ENCODE results near the gene ITPR1.

ITPR1 gene

GRCh38 chr3:4771243-4771642 is 278.1 kb downstream of the ITPR1 start:
- 95 to 97% methylated on average over 5 of the region's 5 CpGs for WGBS, 2 experiments
- Histone ChIP-seq H3K27ac (ENCODE audit: insufficient read depth, low read depth, low read length, poor library complexity, severe bottlenecking) (no peak overlapping the region), H3K27me3 (ENCODE audit: control insufficient read depth, insufficient read depth, low read length, poor library complexity, severe bottlenecking) (no peaks in the 10 kb centered on the region), H3K9me3 (ENCODE audit: control insufficient read depth, low read length) (no peaks in the 10 kb centered on the region), H3K36me3 (ENCODE audit: control insufficient read depth, insufficient read depth, low read length) (no peaks in the 10 kb centered on the region), H3K4me1 (ENCODE audit: control insufficient read depth, insufficient read depth, low read length) (no peaks in the 10 kb centered on the region), H3K4me3 (ENCODE audit: insufficient read depth, low read depth, low read length) (no peak overlapping the region)

GRCh38 chr3:4772171-4772804 is 279.1 kb downstream of the ITPR1 start:
- Histone ChIP-seq H3K27me3 (ENCODE audit: control insufficient read depth, insufficient read depth, low read length, poor library complexity, severe bottlenecking) (no peaks in the 10 kb centered on the region), H3K36me3 (ENCODE audit: control insufficient read depth, insufficient read depth, low read length) (no peaks in the 10 kb centered on the region), H3K27ac (ENCODE audit: insufficient read depth, low read depth, low read length, poor library complexity, severe bottlenecking) (no peak overlapping the region), H3K9me3 (ENCODE audit: control insufficient read depth, low read length) (no peaks in the 10 kb centered on the region), H3K4me1 (ENCODE audit: control insufficient read depth, insufficient read depth, low read length) (no peaks in the 10 kb centered on the region), H3K4me3 (ENCODE audit: insufficient read depth, low read depth, low read length) (no peak overlapping the region)
- WGBS, 2 experiments = 87 to 90% methylated on average over 4 of the region's 4 CpGs

- H3K4me1 ChIP-seq (ENCODE audit: control insufficient read depth, insufficient read depth, low read length) = no peaks in the 10 kb centered on the region
- H3K27me3 ChIP-seq (ENCODE audit: control insufficient read depth, insufficient read depth, low read length, poor library complexity, severe bottlenecking) = no peaks in the 10 kb centered on the region
- H3K9me3 ChIP-seq (ENCODE audit: control insufficient read depth, low read length) = no peaks in the 10 kb centered on the region
- no peaks in the 10 kb centered on the region for H3K36me3 ChIP-seq (ENCODE audit: control insufficient read depth, insufficient read depth, low read length)
- no peak overlapping the region for H3K4me3 ChIP-seq (ENCODE audit: insufficient read depth, low read depth, low read length)
- 93 to 94% methylated on average over 9 of the region's 9 CpGs for WGBS, 2 experiments
- no peak overlapping the region for H3K27ac ChIP-seq (ENCODE audit: insufficient read depth, low read depth, low read length, poor library complexity, severe bottlenecking)
Observed at GRCh38 chr3:4772858-4773257, 279.7 kb downstream of the ITPR1 start.

- H3K36me3 ChIP-seq (ENCODE audit: control insufficient read depth, insufficient read depth, low read length) = no peaks in the 10 kb centered on the region
- no peak overlapping the region for H3K4me3 ChIP-seq (ENCODE audit: insufficient read depth, low read depth, low read length)
- WGBS, 2 experiments = 94 to 95% methylated on average over 2 of the region's 2 CpGs
- H3K27me3 ChIP-seq (ENCODE audit: control insufficient read depth, insufficient read depth, low read length, poor library complexity, severe bottlenecking) = no peaks in the 10 kb centered on the region
- no peaks in the 10 kb centered on the region for H3K9me3 ChIP-seq (ENCODE audit: control insufficient read depth, low read length)
- no peaks in the 10 kb centered on the region for H3K4me1 ChIP-seq (ENCODE audit: control insufficient read depth, insufficient read depth, low read length)
- no peak overlapping the region for H3K27ac ChIP-seq (ENCODE audit: insufficient read depth, low read depth, low read length, poor library complexity, severe bottlenecking)
Observed at GRCh38 chr3:4773583-4773982, 280.4 kb downstream of the ITPR1 start.

- no peaks in the 10 kb centered on the region for H3K36me3 ChIP-seq (ENCODE audit: control insufficient read depth, insufficient read depth, low read length)
- no peaks in the 10 kb centered on the region for H3K9me3 ChIP-seq (ENCODE audit: control insufficient read depth, low read length)
- H3K27ac ChIP-seq (ENCODE audit: insufficient read depth, low read depth, low read length, poor library complexity, severe bottlenecking) = no peak overlapping the region
- H3K4me3 ChIP-seq (ENCODE audit: insufficient read depth, low read depth, low read length) = no peak overlapping the region
- H3K27me3 ChIP-seq (ENCODE audit: control insufficient read depth, insufficient read depth, low read length, poor library complexity, severe bottlenecking) = no peaks in the 10 kb centered on the region
- no peaks in the 10 kb centered on the region for H3K4me1 ChIP-seq (ENCODE audit: control insufficient read depth, insufficient read depth, low read length)
- 92 to 97% methylated on average over 3 of the region's 3 CpGs for WGBS, 2 experiments
Observed at GRCh38 chr3:4774531-4774930, 281.4 kb downstream of the ITPR1 start.

- H3K36me3 ChIP-seq (ENCODE audit: control insufficient read depth, insufficient read depth, low read length) = no peaks in the 10 kb centered on the region
- no peak overlapping the region for H3K4me3 ChIP-seq (ENCODE audit: insufficient read depth, low read depth, low read length)
- 89 to 98% methylated on average over 4 of the region's 4 CpGs for WGBS, 2 experiments
- H3K4me1 ChIP-seq (ENCODE audit: control insufficient read depth, insufficient read depth, low read length) = no peaks in the 10 kb centered on the region
- no peaks in the 10 kb centered on the region for H3K27me3 ChIP-seq (ENCODE audit: control insufficient read depth, insufficient read depth, low read length, poor library complexity, severe bottlenecking)
- H3K9me3 ChIP-seq (ENCODE audit: control insufficient read depth, low read length) = no peaks in the 10 kb centered on the region
- H3K27ac ChIP-seq (ENCODE audit: insufficient read depth, low read depth, low read length, poor library complexity, severe bottlenecking) = no peak overlapping the region
Observed at GRCh38 chr3:4776399-4776979, 283.3 kb downstream of the ITPR1 start.

- Histone ChIP-seq H3K4me1 (ENCODE audit: control insufficient read depth, insufficient read depth, low read length) (no peaks in the 10 kb centered on the region), H3K36me3 (ENCODE audit: control insufficient read depth, insufficient read depth, low read length) (no peaks in the 10 kb centered on the region), H3K27ac (ENCODE audit: insufficient read depth, low read depth, low read length, poor library complexity, severe bottlenecking) (no peak overlapping the region), H3K9me3 (ENCODE audit: control insufficient read depth, low read length) (no peaks in the 10 kb centered on the region), H3K4me3 (ENCODE audit: insufficient read depth, low read depth, low read length) (no peak overlapping the region), H3K27me3 (ENCODE audit: control insufficient read depth, insufficient read depth, low read length, poor library complexity, severe bottlenecking) (no peaks in the 10 kb centered on the region)
- 94 to 96% methylated on average over 5 of the region's 5 CpGs for WGBS, 2 experiments
Observed at GRCh38 chr3:4776980-4777581, 283.9 kb downstream of the ITPR1 start.

GRCh38 chr3:4778119-4778518 is 285.0 kb downstream of the ITPR1 start:
- Histone ChIP-seq H3K27me3 (ENCODE audit: control insufficient read depth, insufficient read depth, low read length, poor library complexity, severe bottlenecking) (no peaks in the 10 kb centered on the region), H3K9me3 (ENCODE audit: control insufficient read depth, low read length) (no peaks in the 10 kb centered on the region), H3K36me3 (ENCODE audit: control insufficient read depth, insufficient read depth, low read length) (no peaks in the 10 kb centered on the region), H3K4me3 (ENCODE audit: insufficient read depth, low read depth, low read length) (no peak overlapping the region), H3K4me1 (ENCODE audit: control insufficient read depth, insufficient read depth, low read length) (no peaks in the 10 kb centered on the region), H3K27ac (ENCODE audit: insufficient read depth, low read depth, low read length, poor library complexity, severe bottlenecking) (no peak overlapping the region)
- WGBS, 2 experiments = 93 to 97% methylated on average over 2 of the region's 2 CpGs

GRCh38 chr3:4778740-4779139 is 285.6 kb downstream of the ITPR1 start:
- no peaks in the 10 kb centered on the region for H3K27me3 ChIP-seq (ENCODE audit: control insufficient read depth, insufficient read depth, low read length, poor library complexity, severe bottlenecking)
- no peaks in the 10 kb centered on the region for H3K36me3 ChIP-seq (ENCODE audit: control insufficient read depth, insufficient read depth, low read length)
- 89 to 94% methylated on average over 1 of the region's 1 CpG for WGBS, 2 experiments
- no peaks in the 10 kb centered on the region for H3K9me3 ChIP-seq (ENCODE audit: control insufficient read depth, low read length)
- no peaks in the 10 kb centered on the region for H3K4me1 ChIP-seq (ENCODE audit: control insufficient read depth, insufficient read depth, low read length)
- no peak overlapping the region for H3K27ac ChIP-seq (ENCODE audit: insufficient read depth, low read depth, low read length, poor library complexity, severe bottlenecking)
- H3K4me3 ChIP-seq (ENCODE audit: insufficient read depth, low read depth, low read length) = no peak overlapping the region

GRCh38 chr3:4780545-4780957 is 287.4 kb downstream of the ITPR1 start:
- H3K9me3 ChIP-seq (ENCODE audit: control insufficient read depth, low read length) = no peaks in the 10 kb centered on the region
- H3K27me3 ChIP-seq (ENCODE audit: control insufficient read depth, insufficient read depth, low read length, poor library complexity, severe bottlenecking) = no peaks in the 10 kb centered on the region
- WGBS, 2 experiments = 85 to 88% methylated on average over 5 of the region's 5 CpGs
- no peaks in the 10 kb centered on the region for H3K36me3 ChIP-seq (ENCODE audit: control insufficient read depth, insufficient read depth, low read length)
- H3K4me1 ChIP-seq (ENCODE audit: control insufficient read depth, insufficient read depth, low read length) = no peaks in the 10 kb centered on the region
- H3K27ac ChIP-seq (ENCODE audit: insufficient read depth, low read depth, low read length, poor library complexity, severe bottlenecking) = no peak overlapping the region
- H3K4me3 ChIP-seq (ENCODE audit: insufficient read depth, low read depth, low read length) = no peak overlapping the region

All from ectodermal cell (in vitro differentiated cells).